Measurements from ENCODE around the gene PHF21A. TPM values are rescaled to one million over a fixed set of nuclear protein-coding genes. Genes with fewer than 3 reads are reported as not detected.

Gene PHF21A
- total and polyA plus RNA-seq, 10 of the 15 experiments (the other 5 are each of a cell fraction or from before 2014, with no cell fraction given) = 2.6 to 37.2 (median 16.0) TPM

DNA sequence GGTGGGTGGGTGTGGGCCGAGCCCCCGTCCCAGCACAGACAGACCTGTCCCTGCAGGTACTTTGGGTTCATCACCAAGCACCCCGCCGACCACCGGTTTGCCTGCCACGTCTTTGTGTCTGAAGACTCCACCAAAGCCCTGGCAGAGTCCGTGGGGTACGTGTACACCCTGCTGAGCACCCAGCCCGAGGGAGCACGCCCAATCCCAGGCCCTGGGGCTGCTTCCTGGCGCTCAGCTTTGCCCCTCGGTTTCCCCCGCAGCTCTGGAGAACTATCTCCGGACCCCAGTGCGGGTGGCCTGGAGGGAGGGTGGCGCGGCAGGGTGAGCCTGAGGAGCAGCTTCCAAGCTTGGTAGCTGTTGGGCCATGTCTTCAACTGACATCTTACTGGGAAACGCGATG is 216.2 kb downstream of the PHF21A start (continued):
- no peak for TF ChIP-seq IKZF1 (conservative IDR thresholded peaks at IDR 0.05)
- TF ChIP-seq, protein P1, sequence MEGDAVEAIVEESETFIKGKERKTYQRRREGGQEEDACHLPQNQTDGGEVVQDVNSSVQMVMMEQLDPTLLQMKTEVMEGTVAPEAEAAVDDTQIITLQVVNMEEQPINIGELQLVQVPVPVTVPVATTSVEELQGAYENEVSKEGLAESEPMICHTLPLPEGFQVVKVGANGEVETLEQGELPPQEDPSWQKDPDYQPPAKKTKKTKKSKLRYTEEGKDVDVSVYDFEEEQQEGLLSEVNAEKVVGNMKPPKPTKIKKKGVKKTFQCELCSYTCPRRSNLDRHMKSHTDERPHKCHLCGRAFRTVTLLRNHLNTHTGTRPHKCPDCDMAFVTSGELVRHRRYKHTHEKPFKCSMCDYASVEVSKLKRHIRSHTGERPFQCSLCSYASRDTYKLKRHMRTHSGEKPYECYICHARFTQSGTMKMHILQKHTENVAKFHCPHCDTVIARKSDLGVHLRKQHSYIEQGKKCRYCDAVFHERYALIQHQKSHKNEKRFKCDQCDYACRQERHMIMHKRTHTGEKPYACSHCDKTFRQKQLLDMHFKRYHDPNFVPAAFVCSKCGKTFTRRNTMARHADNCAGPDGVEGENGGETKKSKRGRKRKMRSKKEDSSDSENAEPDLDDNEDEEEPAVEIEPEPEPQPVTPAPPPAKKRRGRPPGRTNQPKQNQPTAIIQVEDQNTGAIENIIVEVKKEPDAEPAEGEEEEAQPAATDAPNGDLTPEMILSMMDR (IDR thresholded peaks at IDR 0.05 in 2 of 3, conservative IDR thresholded peaks at IDR 0.05 in 1 of 3; ENCODE audit: control insufficient read depth in 2 of 3, extremely low read depth in 1 of 3, insufficient read depth in 1 of 3, low read depth in 3 of 3, low read length in 3 of 3) = no peak
- TF ChIP-seq RAD21 (IDR thresholded peaks at IDR 0.05; ENCODE audit: insufficient read depth, low read depth, low read length) = no peak
- TF ChIP-seq, protein P2, sequence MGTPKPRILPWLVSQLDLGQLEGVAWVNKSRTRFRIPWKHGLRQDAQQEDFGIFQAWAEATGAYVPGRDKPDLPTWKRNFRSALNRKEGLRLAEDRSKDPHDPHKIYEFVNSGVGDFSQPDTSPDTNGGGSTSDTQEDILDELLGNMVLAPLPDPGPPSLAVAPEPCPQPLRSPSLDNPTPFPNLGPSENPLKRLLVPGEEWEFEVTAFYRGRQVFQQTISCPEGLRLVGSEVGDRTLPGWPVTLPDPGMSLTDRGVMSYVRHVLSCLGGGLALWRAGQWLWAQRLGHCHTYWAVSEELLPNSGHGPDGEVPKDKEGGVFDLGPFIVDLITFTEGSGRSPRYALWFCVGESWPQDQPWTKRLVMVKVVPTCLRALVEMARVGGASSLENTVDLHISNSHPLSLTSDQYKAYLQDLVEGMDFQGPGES (IDR thresholded peaks at IDR 0.05) = no peak
- TF ChIP-seq TAF1 (IDR thresholded peaks at IDR 0.05; ENCODE audit: borderline replicate concordance, low read depth, low read length) = no peak
- TF ChIP-seq ZNF384 (IDR thresholded peaks at IDR 0.05; ENCODE audit: borderline replicate concordance, low read depth, low read length) = no peak
- no peak for TF ChIP-seq RFX5 (IDR thresholded peaks at IDR 0.05; ENCODE audit: low read depth, low read length)

DNA sequence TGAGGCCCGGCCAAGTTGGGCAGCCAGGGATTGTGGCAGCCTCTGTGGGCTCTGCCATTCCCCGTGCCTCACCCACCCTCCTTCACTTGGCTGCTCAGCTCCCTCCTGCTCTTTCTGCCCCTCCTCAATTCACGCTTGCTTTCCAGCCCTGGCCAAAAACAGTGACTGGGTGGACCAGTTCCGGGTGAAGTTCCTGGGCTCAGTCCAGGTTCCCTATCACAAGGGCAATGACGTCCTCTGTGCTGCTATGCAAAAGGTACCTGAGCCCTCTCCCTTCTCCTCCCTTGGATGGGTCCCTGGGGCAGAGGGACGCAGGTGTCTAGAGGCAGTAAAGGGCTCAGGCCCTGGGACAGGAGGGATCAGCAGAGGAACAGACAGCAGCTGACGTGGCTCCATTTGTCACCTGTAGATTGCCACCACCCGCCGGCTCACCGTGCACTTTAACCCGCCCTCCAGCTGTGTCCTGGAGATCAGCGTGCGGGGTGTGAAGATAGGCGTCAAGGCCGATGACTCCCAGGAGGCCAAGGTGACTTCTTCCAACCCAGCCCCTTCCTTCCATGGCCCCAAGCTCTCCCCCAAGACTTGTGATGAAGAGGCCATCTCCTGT is 216.8 kb downstream of the PHF21A start:
- ChIA-PET POLR2A (no interaction called here), RAD21 (ENCODE audit: unreplicated experiment) (no interaction called here), CTCF (no interaction called here), SMC1A (ENCODE audit: uncharacterized antibody, unreplicated experiment) (interaction anchor here (0.6 kb wide), 1 partner anchor 102 kb away, joined by 3 read pairs; no protein-coding TSS in a partner anchor)
- Histone ChIP-seq H3K9me3 (replicated peaks; ENCODE audit: control insufficient read depth, insufficient read depth, low read length) (no peaks in the 10 kb centered on the region), H3K27me3 (replicated peaks in 1 of 2; ENCODE audit: control insufficient read depth in 2 of 2, insufficient read depth in 2 of 2, low read length in 1 of 2) (peaks cover 0 to 1% of the 10 kb centered on the region in 2 experiments; a peak in 3 of 4 replicates), H3K4me2 (ENCODE audit: control insufficient read depth, insufficient read depth) (no peak overlapping the region), H2AFZ (ENCODE audit: control insufficient read depth, low read depth, low read length) (no peak overlapping the region), H3K4me3 (no peak overlapping the region), H4K20me1 (ENCODE audit: control insufficient read depth, insufficient read depth) (no peaks in the 10 kb centered on the region), H3K27ac (ENCODE audit: control insufficient read depth, insufficient read depth) (no peak overlapping the region), H3K79me2 (ENCODE audit: control insufficient read depth, insufficient read depth, low read length) (no peaks in the 10 kb centered on the region), H3K9ac (ENCODE audit: control insufficient read depth, insufficient read depth, low read length) (no peak overlapping the region), H3K4me1 (ENCODE audit: control insufficient read depth, insufficient read depth, low read length) (no peaks in the 10 kb centered on the region), H3K36me3 (ENCODE audit: control insufficient read depth in 2 of 2, insufficient read depth in 2 of 2, low read length in 1 of 2) (peaks cover 0 to under 1% of the 10 kb centered on the region in 2 experiments; a peak in 2 of 4 replicates)
- BruUV-seq (replicated peaks) = no TSS peak
- ATAC-seq (no peak), DNase-seq (ENCODE audit: low read depth, low spot score) (no peak), FAIRE-seq (no peak)
- WGBS (ENCODE audit: insufficient coverage, insufficient replicate concordance, low lambda C conversion rate, missing lambda C conversion rate) = 76% methylated on average over 15 of the region's 15 CpGs
- intact Hi-C loops (cut with micrococcal nuclease; ENCODE audit: unreplicated experiment) = no loop called here
- in situ Hi-C loops (cut with MboI) = no loop called here
- TF ChIP-seq, protein P3, sequence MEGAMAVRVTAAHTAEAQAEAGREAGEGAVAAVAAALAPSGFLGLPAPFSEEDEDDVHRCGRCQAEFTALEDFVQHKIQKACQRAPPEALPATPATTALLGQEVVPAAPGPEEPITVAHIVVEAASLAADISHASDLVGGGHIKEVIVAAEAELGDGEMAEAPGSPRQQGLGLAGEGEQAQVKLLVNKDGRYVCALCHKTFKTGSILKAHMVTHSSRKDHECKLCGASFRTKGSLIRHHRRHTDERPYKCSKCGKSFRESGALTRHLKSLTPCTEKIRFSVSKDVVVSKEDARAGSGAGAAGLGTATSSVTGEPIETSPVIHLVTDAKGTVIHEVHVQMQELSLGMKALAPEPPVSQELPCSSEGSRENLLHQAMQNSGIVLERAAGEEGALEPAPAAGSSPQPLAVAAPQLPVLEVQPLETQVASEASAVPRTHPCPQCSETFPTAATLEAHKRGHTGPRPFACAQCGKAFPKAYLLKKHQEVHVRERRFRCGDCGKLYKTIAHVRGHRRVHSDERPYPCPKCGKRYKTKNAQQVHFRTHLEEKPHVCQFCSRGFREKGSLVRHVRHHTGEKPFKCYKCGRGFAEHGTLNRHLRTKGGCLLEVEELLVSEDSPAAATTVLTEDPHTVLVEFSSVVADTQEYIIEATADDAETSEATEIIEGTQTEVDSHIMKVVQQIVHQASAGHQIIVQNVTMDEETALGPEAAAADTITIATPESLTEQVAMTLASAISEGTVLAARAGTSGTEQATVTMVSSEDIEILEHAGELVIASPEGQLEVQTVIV (IDR thresholded peaks at IDR 0.05; ENCODE audit: borderline replicate concordance, partially characterized antibody) = no peak
- TF ChIP-seq TCF3 (IDR thresholded peaks at IDR 0.05; ENCODE audit: borderline replicate concordance, insufficient read depth, low read depth, low read length) (no peak), ZSCAN29 (IDR thresholded peaks at IDR 0.05) (no peak), SP1 (IDR thresholded peaks at IDR 0.05; ENCODE audit: low read depth, low read length) (no peak), MYB (IDR thresholded peaks at IDR 0.05; ENCODE audit: borderline replicate concordance, low read depth, low read length) (no peak), TAF1 (IDR thresholded peaks at IDR 0.05; ENCODE audit: borderline replicate concordance, low read depth, low read length) (no peak), FOS (IDR thresholded peaks at IDR 0.05; ENCODE audit: borderline replicate concordance, extremely low read depth, insufficient read length) (no peak), MTA2 (IDR thresholded peaks at IDR 0.05; ENCODE audit: low read depth) (no peak), ZNF384 (IDR thresholded peaks at IDR 0.05; ENCODE audit: borderline replicate concordance, low read depth, low read length) (no peak)
- TF ChIP-seq, protein P4, sequence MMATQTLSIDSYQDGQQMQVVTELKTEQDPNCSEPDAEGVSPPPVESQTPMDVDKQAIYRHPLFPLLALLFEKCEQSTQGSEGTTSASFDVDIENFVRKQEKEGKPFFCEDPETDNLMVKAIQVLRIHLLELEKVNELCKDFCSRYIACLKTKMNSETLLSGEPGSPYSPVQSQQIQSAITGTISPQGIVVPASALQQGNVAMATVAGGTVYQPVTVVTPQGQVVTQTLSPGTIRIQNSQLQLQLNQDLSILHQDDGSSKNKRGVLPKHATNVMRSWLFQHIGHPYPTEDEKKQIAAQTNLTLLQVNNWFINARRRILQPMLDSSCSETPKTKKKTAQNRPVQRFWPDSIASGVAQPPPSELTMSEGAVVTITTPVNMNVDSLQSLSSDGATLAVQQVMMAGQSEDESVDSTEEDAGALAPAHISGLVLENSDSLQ (IDR thresholded peaks at IDR 0.05) = no peak

Measured in GM12878 (cell line).